GM18520 (cell line): ENCODE results near the gene ZNF454.

Experiments used
- ATAC-seq: cut with Tn5 transposase; IDR thresholded peaks from one replicate; pipeline ENCODE4 v1.9.1; 2021; ENCODE audit not compliant: unreplicated experiment

The ZNF454 gene

DNA sequence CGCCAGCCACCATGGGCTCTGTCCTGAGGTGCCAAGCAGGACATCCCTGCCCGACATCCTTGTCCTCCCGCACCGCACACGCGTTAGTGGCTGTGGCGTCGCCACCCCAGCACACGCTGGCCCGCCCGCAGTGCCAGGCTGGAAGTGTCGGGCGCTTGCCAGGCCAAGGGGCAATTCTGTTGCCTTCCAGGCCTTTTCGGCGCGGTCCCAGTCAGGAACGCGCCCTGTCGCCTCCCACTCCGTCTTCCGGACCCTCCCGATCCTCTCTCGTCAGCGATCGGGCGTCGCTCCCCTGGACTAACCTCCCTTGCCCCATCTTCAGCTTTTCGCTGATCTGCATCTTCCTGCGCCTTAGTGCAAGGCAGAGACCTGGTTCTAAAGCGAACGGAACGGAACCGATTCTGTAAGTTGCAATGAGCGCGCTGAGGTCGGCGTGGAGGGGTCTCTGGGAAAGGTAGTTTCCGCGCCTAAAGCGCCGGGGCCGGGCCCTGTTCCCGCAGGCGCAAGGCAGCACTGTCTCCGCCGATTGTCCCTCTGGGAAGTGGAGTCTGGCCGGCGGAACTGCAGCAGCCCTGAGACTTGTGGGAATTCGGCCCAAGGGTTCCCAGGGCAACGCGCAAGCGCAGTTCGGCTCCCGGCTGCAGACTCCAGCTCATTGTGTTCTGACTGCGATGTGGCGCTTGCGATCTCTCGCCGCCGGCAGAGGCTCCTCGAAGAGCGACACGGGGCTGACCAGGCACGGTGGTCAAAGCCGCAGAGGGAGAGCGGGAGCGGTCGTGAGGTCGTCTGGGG lies at the start of gene ZNF454:
TSS of gene ZNF454 (plus strand) at position 630 of the 792 bp plus-strand sequence. CDS start 1,594 bp downstream, outside the sequence.
- ATAC-seq = no peak

DNA sequence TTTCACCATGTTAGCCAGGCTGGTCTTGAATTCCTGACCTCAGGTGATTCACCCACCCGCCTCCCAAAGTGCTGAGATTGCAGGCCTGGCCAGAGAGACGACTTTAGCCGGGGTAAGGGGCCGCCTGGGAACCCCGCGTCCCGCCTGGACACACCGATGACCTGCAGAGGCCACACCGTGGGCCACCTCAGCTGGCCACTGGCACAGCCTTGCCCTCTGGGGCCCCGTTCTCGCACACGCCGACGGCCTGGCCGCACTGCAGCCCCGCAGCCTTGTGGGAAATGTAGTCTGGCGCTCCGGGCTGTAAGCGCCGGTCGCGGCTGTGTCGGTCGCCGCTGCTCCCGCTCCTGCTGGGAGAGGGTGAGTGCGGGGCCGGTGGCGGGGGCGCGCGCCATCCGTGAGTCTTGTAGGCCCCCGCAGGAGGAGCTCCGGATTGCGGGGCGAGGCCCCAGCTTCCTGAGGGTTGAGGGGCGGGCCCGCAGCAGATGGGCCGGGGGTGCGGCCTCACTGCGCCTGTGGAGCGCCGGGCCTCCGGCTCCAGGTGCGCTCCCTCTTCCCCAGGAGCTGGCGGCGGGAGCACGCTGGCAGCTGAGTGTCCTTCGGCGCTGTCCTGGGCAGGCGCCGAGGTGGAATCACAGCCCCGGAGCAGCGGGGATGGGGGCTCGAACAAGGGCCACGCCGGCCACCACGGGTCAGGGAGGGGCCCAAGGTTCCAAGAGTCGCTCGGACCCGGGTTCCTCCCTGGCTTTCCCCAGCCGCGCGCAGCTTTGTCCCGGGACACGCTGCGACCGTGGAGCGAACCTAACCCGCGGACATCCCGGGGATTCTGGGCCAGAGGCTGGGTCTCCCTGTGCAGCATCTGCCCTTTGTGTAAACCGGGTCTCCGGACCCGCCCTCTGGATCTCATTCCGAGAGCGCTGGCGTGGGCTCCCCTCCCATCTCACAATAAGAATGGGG lies 45.1 kb upstream of the ZNF454 start, which contains the start of gene ZFP2:
TSS of gene ZFP2 (plus strand) at position 299 of the 957 bp plus-strand sequence. CDS start 35,401 bp downstream, outside the sequence.
- no peak for ATAC-seq

DNA sequence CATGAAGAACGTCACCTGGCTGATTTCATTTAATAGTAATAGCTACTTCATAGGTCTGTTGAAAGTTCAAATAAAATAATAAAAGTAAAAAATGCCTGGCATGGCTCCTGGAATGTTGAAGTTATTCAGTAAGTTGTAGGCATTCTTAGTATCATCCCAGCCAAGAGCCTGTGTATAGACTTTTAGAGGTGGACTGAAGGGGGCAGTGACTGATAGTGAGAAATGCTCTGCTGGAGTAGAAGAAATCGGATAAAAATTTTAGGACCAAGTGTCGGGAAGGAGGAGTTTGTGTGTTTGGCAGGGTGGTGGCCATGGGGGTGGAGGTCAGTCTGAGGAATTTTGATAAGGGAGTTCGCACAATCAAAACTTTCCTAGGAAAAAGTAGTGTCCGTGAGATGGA lies 41.7 kb upstream of the ZNF454 start:
- no peak for ATAC-seq

DNA sequence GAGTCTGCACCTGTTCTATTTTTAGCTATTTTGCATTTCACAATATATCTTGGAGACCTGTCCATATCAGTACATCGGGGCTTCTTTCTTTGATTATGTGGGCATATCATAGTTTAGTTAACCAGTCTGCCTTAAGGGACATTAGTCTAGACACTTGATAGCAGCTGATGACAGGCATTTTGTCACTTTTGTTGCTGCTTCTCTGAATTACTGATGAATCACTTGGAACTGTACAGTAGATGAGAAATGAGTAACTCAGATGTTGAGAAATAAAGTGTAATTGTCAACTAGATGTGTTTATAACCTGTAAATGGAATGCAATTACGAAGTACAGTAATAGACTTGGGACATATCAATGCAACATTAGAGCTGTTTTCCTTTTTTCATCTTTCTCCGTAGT lies 38.1 kb upstream of the ZNF454 start:
- ATAC-seq = no peak

DNA sequence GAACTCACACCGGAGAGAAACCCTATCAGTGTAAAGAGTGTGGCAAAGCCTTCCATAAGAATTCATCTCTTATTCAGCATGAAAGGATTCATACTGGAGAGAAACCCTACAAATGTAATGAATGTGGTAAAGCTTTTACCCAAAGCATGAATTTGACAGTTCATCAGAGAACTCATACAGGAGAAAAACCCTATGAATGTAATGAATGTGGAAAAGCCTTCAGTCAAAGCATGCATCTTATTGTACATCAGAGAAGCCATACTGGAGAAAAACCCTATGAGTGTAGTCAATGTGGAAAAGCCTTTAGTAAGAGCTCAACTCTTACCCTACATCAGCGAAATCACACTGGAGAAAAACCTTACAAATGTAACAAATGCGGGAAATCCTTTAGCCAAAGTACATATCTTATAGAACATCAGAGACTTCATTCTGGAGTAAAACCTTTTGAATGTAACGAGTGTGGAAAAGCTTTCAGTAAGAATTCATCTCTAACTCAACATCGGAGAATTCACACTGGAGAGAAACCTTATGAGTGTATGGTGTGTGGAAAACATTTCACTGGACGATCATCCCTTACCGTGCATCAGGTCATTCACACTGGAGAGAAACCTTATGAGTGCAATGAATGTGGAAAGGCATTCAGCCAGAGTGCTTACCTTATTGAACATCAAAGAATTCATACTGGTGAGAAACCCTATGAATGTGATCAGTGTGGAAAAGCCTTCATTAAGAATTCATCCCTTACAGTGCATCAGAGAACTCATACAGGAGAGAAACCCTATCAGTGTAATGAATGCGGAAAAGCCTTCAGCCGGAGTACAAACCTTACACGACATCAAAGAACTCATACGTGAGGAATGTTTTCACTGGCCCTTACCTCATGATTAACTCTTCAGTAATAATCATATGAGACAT lies 8.9 kb upstream of the ZNF454 start:
- no peak for ATAC-seq

DNA sequence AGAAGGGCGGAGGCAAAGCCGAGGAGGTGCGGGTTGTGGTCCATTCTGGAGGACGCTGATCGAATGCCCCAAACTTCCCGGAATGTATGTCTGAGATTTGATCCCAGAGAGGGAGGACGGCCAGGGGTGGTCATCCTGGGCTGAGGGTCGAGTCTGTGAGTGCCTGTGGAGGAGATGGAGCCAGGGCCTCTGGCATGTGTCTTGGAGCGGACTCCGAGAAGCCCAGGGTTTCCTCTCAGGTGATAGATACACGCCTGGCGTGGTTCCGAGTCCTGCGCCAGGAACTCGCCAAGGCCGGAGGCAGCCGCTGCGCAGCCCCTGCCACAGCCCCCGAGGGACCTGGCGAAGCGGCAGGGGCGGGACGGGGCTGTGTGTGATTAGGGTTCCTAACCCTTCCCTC lies 363 bp downstream of the ZNF454 start:
- ATAC-seq = no peak

DNA sequence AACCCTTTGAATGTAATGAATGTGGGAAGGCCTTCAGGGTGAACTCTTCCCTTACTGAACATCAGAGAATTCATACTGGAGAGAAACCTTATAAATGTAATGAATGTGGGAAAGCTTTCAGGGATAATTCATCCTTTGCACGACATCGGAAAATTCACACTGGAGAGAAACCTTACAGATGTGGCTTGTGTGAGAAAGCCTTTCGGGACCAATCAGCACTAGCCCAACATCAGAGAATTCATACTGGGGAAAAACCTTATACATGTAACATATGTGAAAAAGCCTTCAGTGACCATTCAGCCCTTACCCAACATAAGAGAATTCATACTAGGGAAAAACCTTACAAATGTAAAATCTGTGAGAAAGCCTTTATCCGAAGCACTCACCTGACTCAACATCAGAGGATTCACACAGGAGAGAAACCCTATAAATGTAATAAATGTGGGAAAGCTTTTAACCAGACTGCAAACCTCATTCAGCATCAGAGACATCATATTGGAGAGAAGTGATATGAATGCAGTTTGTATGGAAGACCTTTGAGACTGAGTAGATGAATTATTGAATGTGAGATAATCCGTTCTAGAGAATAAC lies 24.6 kb downstream of the ZNF454 start:
- no peak for ATAC-seq

DNA sequence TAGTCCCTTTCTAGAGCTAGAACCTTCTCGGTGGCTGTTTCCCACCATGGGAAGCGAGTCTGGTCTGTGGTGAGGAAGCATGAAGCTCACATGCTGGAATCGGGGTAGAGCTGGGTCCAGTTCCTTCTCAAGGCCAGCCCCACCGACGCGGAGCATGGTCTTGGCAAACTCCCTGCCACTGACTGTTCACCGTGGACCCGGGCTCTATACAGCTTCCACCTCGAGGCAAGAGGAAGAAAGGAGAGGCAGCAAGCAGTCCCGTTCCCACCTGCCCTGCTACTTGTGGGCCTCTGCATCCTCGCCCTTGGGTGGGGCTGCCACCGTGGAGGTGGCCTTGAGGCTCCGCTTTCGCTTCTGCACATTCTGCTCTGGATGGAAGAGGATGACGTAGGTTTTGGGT lies 40.4 kb downstream of the ZNF454 start:
- no peak for ATAC-seq

DNA sequence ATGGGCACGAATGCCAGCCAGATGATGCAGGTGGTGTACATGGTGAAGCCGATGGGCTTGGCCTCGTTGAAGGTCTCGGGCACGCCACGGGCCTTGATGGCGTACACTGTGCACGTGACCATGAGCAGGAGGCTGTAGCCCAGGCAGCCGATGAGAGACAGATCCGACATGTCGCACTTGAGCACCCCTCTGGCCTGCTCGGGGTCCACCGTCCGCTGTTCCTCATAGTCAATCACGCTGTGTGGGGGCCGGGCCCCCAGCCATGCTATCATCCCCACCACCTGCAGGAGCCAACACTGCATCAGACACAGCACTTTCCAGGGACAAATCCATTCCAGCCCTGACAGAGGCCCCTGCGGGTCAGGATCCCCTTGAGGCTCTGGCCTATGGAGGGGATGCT lies 41.9 kb downstream of the ZNF454 start:
- no peak for ATAC-seq

DNA sequence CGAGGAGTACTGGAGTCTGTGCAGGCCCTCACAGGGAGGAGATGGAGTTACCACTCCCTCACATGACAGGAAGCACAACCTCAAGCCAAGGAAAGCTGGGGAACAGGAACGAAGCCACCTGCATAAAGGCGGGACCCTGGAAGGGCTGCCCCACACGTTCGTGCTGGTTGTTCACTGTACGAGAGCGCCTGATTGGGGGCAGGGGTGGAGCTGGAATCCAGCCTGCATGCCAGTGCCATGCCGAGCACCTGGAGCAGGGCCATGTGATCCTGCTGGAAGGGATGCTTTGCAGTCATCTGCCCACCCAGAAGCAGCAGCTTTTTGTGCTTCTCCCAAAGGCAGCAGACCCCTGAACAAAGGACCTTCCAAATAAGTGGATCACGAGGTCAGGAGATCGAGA lies 42.7 kb downstream of the ZNF454 start:
- ATAC-seq = no peak

DNA sequence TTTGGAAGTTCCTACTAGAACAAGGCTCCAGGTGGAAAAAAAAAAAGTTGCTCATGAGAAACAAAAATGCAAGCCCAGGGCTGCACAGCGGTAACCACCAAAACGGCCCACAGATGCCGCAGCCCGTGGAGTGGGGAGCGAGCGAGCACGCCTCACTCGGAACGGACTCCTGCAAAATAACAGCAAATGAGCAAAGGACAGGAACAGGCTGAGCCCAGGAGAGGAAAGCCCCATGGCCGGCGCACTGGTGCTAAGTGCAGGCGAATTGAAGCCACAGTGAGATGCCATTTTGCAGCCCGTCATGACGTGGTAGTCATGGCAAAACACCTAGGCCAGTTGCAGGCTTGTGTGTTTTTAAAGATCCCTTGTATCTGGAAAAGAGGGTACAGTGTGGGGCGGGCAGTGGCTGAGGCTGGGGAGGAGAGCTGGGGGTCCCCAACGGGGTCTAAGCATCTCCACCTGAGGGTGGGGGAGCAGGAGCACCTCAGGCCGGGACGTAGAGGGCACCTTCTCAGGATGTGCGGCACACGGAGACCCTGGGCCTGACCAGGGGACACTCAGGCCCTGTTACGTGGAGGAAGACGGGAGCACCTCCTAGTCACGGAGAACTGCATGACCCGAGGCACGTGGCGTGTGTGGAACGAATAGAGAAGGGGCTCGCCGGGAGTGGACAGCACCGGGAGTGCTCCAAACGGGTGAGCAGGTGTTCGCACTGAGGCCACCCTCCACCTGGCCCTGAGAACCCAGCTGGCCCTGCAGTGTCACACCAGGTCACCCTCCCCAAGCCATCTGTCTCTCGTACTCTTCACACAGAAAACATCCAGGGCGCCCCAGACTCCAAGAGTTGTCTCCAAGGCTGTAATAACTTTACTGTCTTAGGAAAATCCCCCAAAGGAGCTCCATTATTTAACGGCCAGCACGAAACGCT lies 43.4 kb downstream of the ZNF454 start:
- no peak for ATAC-seq

DNA sequence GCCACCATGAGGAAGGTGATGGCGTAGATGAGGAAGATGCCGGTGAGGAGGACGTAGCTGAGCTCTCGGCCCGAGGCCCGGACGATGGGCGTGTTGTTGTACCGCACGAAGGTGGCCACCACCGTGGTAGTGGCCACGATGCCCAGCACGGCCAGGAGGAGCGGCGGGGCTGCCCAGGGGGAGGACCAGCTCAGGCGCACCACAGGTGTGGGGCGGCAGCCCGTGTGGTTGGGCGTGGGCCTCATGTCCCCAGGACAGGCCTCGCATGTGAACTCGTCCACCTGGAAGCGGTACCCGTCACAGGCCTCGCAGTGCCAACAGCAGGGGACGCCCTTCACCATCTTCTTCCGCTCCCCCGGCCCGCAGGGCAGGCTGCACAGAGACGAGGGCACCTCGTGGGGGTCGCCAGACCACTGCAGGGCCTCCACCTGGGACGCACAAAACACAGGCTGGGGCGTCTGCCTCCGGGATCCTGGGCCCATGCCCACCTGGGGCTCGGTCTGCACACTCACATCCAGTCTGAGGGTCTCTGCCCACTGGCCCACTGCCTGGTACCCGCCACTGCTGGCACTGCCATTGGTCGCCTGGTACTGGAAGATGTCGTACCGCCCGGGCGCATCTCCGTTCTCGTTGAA lies 45.4 kb downstream of the ZNF454 start:
- ATAC-seq = no peak

DNA sequence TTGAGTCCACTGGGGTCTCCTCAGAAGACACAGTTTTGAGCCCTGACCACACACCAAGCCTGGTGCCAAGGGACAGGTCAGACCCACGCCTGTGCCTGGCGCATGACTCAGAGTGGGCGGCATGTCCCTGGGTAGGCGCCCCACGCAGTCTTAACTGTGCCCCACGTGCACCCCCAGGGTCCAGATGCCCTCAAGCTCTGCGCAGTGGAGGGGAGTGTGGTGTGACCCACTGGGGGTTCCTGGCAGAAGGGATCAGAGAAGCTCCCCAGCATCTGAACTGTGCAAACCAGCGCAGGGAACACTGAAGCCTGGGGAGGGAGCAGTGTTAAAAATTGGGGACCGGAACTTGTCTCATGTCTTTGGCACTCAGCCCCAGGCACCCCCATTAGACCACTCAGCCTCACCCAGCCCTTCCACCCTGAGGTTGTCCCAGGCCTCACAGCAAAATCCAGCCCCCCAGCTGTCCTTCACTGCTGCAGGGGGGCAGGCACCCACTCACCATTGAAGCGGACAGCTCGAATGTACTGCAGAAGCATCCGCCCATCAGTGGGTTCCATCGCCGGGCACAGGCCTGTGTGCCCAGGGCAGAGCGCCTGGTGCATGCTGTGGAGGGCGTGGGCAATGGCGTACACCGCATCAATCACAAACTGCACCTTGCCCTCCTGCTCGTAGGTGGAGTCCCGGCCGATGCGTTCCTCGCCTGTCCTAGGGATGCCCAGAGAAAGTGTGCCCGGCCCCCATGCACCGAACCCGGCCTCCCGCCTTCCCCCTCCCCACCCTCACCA lies 47.6 kb downstream of the ZNF454 start:
- ATAC-seq = no peak

DNA sequence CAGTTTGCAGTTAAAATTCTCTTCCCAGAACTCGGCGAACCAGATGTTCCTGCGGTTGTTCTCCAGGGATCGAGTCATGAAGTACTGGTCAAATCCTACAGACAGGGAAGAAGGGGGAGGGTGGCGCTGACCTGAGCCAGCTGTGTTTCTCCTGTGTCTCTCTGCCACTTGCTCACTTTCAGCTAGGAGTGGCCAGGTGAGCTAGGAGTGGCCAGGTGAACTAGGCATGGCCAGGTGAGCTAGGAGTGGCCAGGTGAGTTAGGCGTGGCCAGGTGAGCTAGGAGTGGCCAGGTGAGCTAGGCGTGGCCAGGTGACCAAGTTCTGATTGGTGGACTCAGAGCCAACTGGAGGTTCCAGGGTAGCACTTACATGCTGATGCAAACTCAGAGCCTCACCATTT lies 48.3 kb downstream of the ZNF454 start:
- ATAC-seq = no peak

DNA sequence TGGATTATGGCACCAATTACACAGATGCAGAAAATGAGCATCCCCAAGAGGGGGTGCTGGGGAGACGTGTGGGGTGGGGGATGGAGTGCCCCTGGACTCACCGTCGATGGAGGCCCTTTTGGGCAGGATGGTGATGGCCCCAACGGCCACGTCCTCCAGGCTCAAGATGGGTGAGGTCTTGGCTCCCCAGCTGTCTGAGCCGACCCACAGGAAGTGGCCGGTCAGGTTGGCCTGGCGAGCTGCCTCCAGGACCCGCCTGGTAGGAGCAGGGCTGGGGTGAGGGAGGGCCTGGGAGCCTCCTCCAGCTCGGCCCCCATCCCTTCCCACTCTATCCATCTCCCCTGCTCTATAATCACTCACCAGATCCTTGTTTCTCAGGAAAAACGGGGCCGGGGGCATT lies 49.5 kb downstream of the ZNF454 start:
- no peak for ATAC-seq

DNA sequence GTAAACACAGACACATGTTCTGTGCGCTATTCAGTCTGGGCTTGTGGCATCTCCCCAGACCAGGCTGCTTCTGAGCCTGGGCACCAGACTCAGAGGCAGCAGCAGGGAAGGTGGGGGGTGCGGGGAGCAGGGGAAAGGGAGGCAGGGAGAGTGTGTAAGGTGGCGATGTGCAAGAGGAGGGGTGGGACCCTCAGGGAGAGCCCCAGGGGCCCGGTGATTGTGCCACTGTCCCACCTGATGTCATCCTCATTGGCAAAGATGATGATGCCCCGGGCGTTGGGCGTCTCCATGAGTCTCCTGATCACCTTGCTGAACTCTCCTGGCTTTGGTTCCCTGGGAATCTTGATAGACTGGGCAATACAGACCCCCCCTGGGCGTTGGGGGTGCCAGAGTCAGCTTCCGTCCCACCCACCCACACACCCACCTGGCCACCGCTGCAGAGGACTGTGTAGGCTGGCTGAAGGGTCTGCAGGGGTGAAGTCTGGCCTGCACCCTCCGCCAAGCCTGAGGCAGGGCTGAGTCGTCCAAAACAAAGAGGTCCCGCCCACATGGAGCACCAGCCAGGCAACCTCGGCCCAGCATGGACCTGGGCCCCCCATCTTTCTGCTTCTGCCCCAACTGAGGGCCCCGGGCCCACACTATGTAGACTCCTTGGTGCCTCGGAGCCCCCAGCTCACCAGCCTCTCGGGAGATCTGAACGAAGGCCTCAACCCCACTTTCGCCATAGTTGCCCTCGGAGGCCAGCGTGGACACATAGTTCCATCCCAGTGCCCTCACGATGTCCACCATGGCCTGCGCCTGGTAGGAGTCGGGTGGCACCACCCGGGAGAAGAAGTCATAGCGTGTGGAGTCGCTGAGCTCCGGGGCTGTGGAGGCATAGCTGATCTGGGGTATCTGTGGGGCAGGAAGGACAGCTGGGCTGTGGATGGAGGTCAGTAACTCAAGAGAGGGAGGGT lies 50.5 kb downstream of the ZNF454 start:
- ATAC-seq = no peak

DNA sequence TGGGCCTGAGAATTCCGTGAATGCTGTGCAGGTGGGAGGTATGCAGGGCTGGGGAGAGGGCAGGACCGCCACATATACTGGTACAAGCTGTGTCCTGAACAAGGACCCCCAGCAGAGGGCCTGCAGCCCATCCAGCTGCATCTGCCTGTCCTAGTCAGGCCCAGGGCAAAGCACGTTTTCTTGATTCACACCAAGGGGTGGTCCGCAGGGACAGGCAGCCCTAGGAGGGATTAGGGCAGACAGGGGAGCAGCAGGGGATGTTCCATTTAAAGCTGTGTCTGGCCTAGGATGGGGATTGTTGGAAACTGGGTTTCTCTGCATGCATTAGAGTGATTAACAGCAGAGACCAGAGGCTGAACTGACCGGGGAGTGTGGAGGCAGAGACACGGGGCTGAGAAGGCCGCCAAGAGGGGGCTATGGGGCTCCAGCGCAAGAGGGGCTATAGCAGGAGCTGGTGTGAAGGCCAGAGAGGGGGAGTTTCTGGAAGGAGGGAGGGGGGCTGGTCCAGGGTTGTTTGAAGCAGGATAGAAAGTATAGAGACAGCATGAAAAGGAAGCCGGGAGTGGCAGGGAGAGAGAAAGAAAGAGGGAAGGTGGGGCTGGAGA lies 51.4 kb downstream of the ZNF454 start:
- ATAC-seq = no peak
